ENCODE results near the gene PSD4. TPM values are rescaled to one million over a fixed set of nuclear protein-coding genes. Genes with fewer than 3 reads are reported as not detected.

Gene PSD4
- total and polyA plus RNA-seq, 4 donors = 0.79 to 17.8 (median 6.5) TPM

DNA sequence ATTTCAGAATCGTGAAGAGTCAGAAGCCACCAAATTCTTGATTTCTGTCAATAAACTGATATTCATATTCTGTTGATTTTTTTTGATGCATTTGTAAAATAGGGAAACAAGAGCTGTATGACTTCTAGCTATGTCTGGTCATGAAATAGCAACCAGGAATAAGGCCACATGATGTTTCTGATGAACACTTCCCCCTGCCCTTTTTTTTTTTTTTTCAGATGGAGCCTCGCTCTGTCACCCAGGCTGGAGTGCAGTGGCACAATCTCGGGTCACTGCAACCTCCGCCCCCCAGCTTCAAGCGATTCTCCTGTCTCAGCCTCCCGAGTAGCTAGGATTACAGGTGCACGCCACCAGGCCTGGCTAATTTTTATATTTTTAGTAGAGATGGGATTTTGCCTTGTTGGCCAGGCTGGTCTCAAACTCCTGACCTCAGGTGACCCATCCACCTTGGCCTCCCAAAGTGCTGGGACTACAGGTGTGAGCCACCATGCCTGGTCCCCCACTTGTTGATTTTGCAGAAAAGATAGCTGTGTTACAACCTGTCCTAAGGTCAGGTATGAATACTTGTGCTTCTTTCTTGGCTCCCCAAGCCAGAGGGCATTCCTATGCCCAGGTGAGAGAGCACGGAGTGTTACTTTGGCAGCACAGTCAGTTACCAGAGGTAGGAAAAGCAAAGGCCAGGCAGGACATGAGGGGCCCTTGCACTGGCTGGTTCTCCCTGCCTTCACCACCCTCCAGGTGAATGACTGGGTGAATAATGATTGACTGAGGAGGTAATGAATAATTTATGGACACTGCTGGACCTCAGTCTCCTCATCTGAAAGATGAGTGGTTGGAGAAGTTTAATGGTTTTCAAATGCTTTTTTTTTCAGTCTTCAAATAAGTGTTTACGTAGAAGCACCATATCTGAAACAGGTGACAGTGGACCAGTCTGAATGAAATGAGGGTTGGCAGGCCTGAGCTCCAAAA, 65.4 kb downstream of the PSD4 start:
- Histone ChIP-seq H3K36me3 (ENCODE audit: control insufficient read depth in 1 of 2, insufficient read depth in 2 of 2, low read length in 1 of 2) (no peaks in the 10 kb centered on the region), H3K9me3 (ENCODE audit: control insufficient read depth, low read length) (no peaks in the 10 kb centered on the region), H3K27me3 (ENCODE audit: control insufficient read depth in 1 of 2, insufficient read depth in 2 of 2, low read length in 1 of 2) (no peaks in the 10 kb centered on the region), H3K4me3 (ENCODE audit: low read length in 2 of 2) (no peak overlapping the region), H3K4me1 (ENCODE audit: control insufficient read depth in 1 of 2, insufficient read depth in 2 of 2, low read length in 2 of 2) (peaks cover 3 to 4% of the 10 kb centered on the region in 2 donors), H3K27ac (ENCODE audit: low read depth in 1 of 2, low read length in 2 of 2) (no peak overlapping the region)
- WGBS, 2 donors = 95 to 98% methylated on average over 9 of the region's 9 CpGs
- DNase-seq (no peak), ATAC-seq (ENCODE audit: low FRiP score) (no peak)
- intact Hi-C loops (cut with DNase I) = no loop called here

DNA sequence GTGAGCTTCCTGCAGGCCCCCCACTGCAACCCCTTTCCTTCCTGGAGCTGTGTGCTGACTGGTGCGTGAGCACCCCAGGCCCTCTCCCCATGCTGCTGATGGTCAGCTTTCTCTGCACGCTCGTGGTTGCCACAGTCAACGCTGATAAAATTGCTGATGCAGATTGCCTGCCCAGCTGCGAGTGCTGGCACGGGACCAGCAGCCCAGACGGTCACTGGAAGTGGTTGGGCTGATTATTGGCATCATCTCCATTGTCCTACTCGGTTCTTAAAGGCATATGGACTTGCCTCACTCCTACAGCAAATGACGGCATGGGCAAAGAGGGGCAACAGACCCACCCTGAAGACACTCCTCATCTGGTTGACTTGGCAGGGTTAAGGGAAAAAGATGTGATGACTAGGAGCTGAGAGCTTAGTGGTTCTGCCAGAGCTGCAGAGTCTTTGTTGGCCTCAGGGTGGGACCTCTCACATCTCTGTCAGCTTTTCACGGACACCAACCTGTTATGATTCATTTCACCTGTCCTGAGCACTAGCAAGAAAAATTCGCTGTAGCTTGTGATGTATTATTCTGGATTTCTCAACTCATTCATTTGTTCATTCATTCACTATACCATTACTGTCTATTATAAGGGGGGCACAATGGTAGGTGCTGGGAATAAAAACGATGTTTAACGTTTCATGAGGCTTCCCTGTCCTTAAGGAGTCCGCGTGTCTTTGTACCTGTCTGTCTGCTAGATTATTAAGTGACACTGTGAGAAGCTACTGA, 66.6 kb downstream of the PSD4 start:
- peaks cover 3 to 4% of the 10 kb centered on the region in 2 donors for H3K4me1 ChIP-seq (ENCODE audit: control insufficient read depth in 1 of 2, insufficient read depth in 2 of 2, low read length in 2 of 2)
- H3K9me3 ChIP-seq (ENCODE audit: control insufficient read depth, low read length) = no peaks in the 10 kb centered on the region
- no peaks in the 10 kb centered on the region for H3K36me3 ChIP-seq (ENCODE audit: control insufficient read depth in 1 of 2, insufficient read depth in 2 of 2, low read length in 1 of 2)
- ATAC-seq (ENCODE audit: low FRiP score) (peak; percentile 72), DNase-seq (peak; percentile 94 to 96)
- no peak overlapping the region for H3K4me3 ChIP-seq (ENCODE audit: low read length in 2 of 2)
- peak overlapping the region in 1 of 2 donors; percentile 50 for H3K27ac ChIP-seq (ENCODE audit: low read depth in 1 of 2, low read length in 2 of 2)
- H3K27me3 ChIP-seq (ENCODE audit: control insufficient read depth in 1 of 2, insufficient read depth in 2 of 2, low read length in 1 of 2) = no peaks in the 10 kb centered on the region
- 21% methylated on average over 15 of the region's 15 CpGs for WGBS, 2 donors
- intact Hi-C loops (cut with DNase I) = loop anchor here in 1 of 2 donors (5.0 kb wide), 1 partner anchor 38 kb away; no protein-coding TSS in a partner anchor

DNA sequence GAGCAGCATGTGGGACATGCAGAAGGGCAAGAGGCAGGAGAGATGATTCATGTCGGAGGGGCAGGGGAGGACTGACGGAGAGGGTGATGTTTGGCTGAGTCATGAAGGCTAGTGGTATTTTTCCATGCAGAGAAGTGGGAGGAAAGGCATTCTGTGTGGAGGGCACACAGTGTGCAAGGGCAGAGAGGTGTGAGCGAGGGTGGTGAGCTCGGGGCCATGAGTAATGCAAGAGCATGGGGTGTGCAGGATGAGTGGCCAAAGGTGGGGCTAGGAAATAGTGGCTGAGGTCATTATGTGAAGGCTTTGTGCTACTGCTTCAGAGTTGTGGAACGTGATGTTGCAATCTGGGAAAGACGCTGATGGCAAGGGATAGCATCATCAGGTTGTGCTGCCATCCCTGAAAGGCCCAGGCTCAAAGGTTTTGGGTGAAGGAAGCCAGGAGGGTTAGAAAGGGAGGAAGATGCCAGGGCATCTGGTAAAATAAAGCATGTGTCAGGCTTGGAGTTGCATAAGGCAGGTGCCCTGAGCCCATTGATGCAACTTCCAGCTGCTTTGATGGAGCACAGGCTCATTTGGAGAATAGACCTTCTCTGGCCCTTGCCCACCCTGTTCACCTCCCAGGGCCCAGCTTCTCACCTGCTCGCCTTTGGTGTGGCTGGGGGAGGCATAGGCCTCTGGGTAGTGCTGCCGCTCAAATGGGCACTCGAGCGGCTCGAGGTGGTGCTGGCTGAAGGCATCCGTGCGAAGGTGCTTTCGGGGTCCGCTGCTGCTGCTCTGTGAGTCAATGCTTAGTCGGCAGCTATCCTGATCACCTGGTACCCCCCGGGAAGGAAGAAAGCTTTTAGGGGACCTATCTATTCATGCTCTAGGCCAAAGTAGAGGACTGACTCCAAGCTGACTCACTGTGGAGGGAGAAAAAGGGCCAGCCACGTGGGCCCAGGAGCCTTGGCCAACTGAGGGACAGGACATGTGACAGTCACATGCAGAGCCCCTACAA, 67.4 kb downstream of the PSD4 start:
- Histone ChIP-seq H3K27ac (ENCODE audit: low read depth in 1 of 2, low read length in 2 of 2) (peak overlapping the region in 1 of 2 donors; percentile 25), H3K9me3 (ENCODE audit: control insufficient read depth, low read length) (no peaks in the 10 kb centered on the region), H3K27me3 (ENCODE audit: control insufficient read depth in 1 of 2, insufficient read depth in 2 of 2, low read length in 1 of 2) (no peaks in the 10 kb centered on the region), H3K36me3 (ENCODE audit: control insufficient read depth in 1 of 2, insufficient read depth in 2 of 2, low read length in 1 of 2) (no peaks in the 10 kb centered on the region), H3K4me3 (ENCODE audit: low read length in 2 of 2) (no peak overlapping the region), H3K4me1 (ENCODE audit: control insufficient read depth in 1 of 2, insufficient read depth in 2 of 2, low read length in 2 of 2) (peaks cover 3 to 4% of the 10 kb centered on the region in 2 donors)
- intact Hi-C loops (cut with DNase I) = loop anchor here in 1 of 2 donors (5.0 kb wide), 1 partner anchor 39 kb away; no protein-coding TSS in a partner anchor
- peak; percentile 86 for ATAC-seq (ENCODE audit: low FRiP score)
- DNase-seq = peak; percentile 88 to 90
- WGBS, 2 donors = 66 to 67% methylated on average over 18 of the region's 18 CpGs

DNA sequence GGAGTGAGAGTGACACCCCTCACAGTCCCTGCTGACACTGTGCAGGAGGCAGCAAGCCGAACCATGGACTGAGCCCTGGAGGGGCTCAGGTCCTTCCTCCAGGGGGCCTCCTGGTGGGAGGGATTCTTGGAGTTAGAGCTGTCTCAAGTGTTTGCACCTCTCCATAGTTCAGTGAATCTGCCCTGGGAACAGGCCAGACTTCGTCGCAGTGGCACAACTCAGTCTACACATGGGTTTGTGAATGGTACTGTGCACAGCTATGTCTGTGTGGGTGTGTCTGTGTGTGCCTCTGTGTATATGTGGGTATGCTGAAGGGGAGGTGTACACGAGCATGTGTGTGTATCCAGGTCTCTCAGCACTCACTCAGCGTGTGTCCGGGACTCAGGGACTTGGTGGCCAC, 68.6 kb downstream of the PSD4 start:
- Histone ChIP-seq H3K4me3 (ENCODE audit: low read length in 2 of 2) (no peak overlapping the region), H3K9me3 (ENCODE audit: control insufficient read depth, low read length) (no peaks in the 10 kb centered on the region), H3K27me3 (ENCODE audit: control insufficient read depth in 1 of 2, insufficient read depth in 2 of 2, low read length in 1 of 2) (no peaks in the 10 kb centered on the region), H3K36me3 (ENCODE audit: control insufficient read depth in 1 of 2, insufficient read depth in 2 of 2, low read length in 1 of 2) (no peaks in the 10 kb centered on the region), H3K4me1 (ENCODE audit: control insufficient read depth in 1 of 2, insufficient read depth in 2 of 2, low read length in 2 of 2) (peaks cover 3 to 4% of the 10 kb centered on the region in 2 donors), H3K27ac (ENCODE audit: low read depth in 1 of 2, low read length in 2 of 2) (no peak overlapping the region)
- ATAC-seq (ENCODE audit: low FRiP score) = no peak
- no peak for DNase-seq
- intact Hi-C loops (cut with DNase I) = loop anchor here in 1 of 2 donors (5.0 kb wide), 1 partner anchor 40 kb away; no protein-coding TSS in a partner anchor
- 96 to 98% methylated on average over 6 of the region's 6 CpGs for WGBS, 2 donors

DNA sequence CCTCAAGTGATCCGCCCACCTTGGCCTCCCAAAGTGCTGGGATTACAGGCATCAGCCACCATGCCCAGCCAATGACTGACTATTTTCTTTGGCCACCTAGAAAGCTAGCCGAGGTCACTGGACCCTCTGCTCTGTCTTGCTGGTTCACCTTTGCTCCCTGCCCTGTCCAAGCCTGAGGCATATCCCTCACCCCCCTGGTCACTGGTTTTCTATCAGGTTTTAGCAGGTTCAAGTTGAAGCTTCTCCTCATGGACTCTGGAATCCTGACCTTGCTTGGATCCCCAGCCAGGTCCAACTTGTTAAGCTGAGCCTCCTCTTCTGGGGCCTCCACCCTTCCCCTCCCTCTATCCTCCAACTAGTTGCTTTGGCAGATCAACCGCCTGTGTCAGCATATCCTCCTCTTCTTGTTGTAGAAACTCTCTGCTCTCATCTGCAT, 71.5 kb downstream of the PSD4 start:
- no peak for DNase-seq
- 84 to 90% methylated on average over 3 of the region's 3 CpGs for WGBS, 2 donors
- no peaks in the 10 kb centered on the region for H3K36me3 ChIP-seq (ENCODE audit: control insufficient read depth in 1 of 2, insufficient read depth in 2 of 2, low read length in 1 of 2)
- no peak for ATAC-seq (ENCODE audit: low FRiP score)
- no peaks in the 10 kb centered on the region for H3K9me3 ChIP-seq (ENCODE audit: control insufficient read depth, low read length)
- intact Hi-C loops (cut with DNase I) = loop anchor here in 1 of 2 donors (5.0 kb wide), 1 partner anchor 37 kb away; no protein-coding TSS in a partner anchor
- H3K27me3 ChIP-seq (ENCODE audit: control insufficient read depth in 1 of 2, insufficient read depth in 2 of 2, low read length in 1 of 2) = no peaks in the 10 kb centered on the region
- no peak overlapping the region for H3K27ac ChIP-seq (ENCODE audit: low read depth in 1 of 2, low read length in 2 of 2)
- peaks cover 0 to 2% of the 10 kb centered on the region in 2 donors for H3K4me1 ChIP-seq (ENCODE audit: control insufficient read depth in 1 of 2, insufficient read depth in 2 of 2, low read length in 2 of 2)
- H3K4me3 ChIP-seq (ENCODE audit: low read length in 2 of 2) = no peak overlapping the region

DNA sequence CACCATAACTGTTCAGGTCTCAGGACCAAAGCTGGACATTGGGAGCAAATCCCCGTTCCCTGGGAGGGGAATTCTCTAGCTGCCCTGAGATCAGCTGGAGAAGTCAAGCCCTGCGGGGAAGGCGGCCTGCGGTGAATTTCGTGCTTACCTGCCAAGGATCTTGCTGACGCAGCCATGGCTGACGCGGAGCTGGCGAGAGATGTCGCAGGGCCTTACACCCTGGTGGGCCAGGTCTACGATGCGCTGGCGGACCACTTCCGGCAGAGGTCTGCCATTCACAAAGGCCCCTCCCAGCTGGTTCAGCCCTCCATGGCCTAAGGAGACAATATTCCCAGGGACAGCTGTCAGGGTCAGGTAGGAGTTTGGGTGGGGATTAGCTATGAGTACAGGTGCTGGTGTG, 72.8 kb downstream of the PSD4 start:
- no peak overlapping the region for H3K27ac ChIP-seq (ENCODE audit: low read depth in 1 of 2, low read length in 2 of 2)
- no peaks in the 10 kb centered on the region for H3K4me1 ChIP-seq (ENCODE audit: control insufficient read depth in 1 of 2, insufficient read depth in 2 of 2, low read length in 2 of 2)
- H3K36me3 ChIP-seq (ENCODE audit: control insufficient read depth in 1 of 2, insufficient read depth in 2 of 2, low read length in 1 of 2) = no peaks in the 10 kb centered on the region
- intact Hi-C loops (cut with DNase I) = loop anchor here in 1 of 2 donors (5.0 kb wide), 1 partner anchor 36 kb away; no protein-coding TSS in a partner anchor
- ATAC-seq (ENCODE audit: low FRiP score) (no peak), DNase-seq (no peak)
- no peaks in the 10 kb centered on the region for H3K27me3 ChIP-seq (ENCODE audit: control insufficient read depth in 1 of 2, insufficient read depth in 2 of 2, low read length in 1 of 2)
- WGBS, 2 donors = 87 to 89% methylated on average over 14 of the region's 14 CpGs
- H3K9me3 ChIP-seq (ENCODE audit: control insufficient read depth, low read length) = no peaks in the 10 kb centered on the region
- H3K4me3 ChIP-seq (ENCODE audit: low read length in 2 of 2) = no peak overlapping the region

DNA sequence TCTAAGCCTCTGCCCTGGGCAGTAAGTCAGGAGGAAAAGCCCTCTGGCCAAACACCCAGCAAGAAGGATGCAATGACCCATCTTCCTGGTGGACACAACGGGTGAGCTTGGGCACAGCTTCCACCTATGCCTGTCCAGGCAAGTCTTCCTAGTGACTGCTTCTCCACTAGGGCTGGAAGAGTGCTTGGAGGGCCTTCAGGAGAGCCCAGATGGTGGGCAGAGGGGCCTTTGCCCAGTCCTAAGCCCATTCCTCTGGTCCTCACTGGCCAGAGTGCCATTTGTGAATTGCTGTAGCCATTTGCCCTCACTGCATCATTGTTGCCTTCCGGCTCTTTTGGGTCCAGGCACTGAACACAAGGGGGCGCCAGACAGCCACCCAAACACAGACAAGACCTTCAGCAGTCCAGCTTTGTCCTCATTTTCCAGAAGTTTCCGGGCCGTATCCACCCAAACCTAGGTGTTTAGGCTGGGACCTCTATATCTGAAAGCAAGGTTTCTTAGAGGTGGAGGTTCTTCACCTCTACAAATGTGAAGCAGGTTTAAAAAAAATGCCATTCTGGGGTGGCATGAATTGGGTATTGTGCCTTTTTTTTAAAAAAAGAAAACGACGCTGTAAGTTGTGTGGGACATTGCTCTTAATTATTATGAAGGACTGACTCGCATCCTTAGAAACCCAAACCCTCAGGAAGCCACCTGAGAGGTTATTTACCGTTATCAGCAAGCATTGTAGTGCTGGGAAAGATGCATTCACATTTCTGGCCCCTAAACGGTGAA, 75.4 kb downstream of the PSD4 start:
- Histone ChIP-seq H3K27me3 (ENCODE audit: control insufficient read depth in 1 of 2, insufficient read depth in 2 of 2, low read length in 1 of 2) (no peaks in the 10 kb centered on the region), H3K4me3 (ENCODE audit: low read length in 2 of 2) (no peak overlapping the region), H3K36me3 (ENCODE audit: control insufficient read depth in 1 of 2, insufficient read depth in 2 of 2, low read length in 1 of 2) (no peaks in the 10 kb centered on the region), H3K27ac (ENCODE audit: low read depth in 1 of 2, low read length in 2 of 2) (no peak overlapping the region), H3K9me3 (ENCODE audit: control insufficient read depth, low read length) (no peaks in the 10 kb centered on the region), H3K4me1 (ENCODE audit: control insufficient read depth in 1 of 2, insufficient read depth in 2 of 2, low read length in 2 of 2) (no peaks in the 10 kb centered on the region)
- peak; percentile 86 to 91 for DNase-seq
- intact Hi-C loops (cut with DNase I) = loop anchor here (1.0 to 5.0 kb wide), 3 partner anchors 33 to 121 kb away; no protein-coding TSS in a partner anchor
- WGBS, 2 donors = 39 to 41% methylated on average over 10 of the region's 10 CpGs
- peak; percentile 84 for ATAC-seq (ENCODE audit: low FRiP score)

Data from aorta (tissue), 5 donors.